ENCODE measurements around the gene PHLPP2. TPM values are rescaled to one million over a fixed set of nuclear protein-coding genes. Genes with fewer than 3 reads are reported as not detected.
"Not testable (repeated sequence)": the region's sequence is repeated elsewhere in the genome, so short reads cannot be mapped to it uniquely, and the experiment has no call there.

Gene PHLPP2
- total RNA-seq, 1 donor from 2014 or later = 14.8 TPM

DNA sequence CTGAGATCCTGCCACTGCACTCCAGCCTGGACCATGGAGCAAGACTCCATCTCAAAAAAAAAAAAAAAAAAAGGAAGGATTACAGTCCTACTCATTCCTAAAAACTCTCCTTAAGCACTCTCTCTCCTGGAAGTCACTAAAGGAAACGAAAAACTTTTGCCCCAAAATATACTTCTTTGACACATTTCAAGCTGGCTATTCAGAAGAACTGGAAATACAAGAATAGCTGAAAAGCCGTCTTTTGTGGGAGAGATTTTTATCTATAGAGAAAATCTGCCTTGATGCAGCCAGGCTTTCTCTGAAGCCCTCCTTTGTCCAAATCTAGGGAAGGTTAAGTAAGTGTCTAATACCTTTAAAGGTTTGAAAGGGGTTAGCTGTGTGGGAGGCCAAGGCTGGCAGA lies 115.4 kb downstream of the PHLPP2 start:
- DNase-seq = no peak
- intact Hi-C loops (cut with micrococcal nuclease) = no loop called here
- H3K9me3 Mint-ChIP-seq = no peaks in the 10 kb centered on the region
- H3K36me3 Mint-ChIP-seq (ENCODE audit: low read depth) = no peaks in the 10 kb centered on the region
- H3K27me3 Mint-ChIP-seq = peaks cover 4% of the 10 kb centered on the region
- no peak overlapping the region for H3K27ac Mint-ChIP-seq
- peaks cover 10% of the 10 kb centered on the region for H3K4me1 Mint-ChIP-seq
- no peak overlapping the region for H3K4me3 Mint-ChIP-seq

DNA sequence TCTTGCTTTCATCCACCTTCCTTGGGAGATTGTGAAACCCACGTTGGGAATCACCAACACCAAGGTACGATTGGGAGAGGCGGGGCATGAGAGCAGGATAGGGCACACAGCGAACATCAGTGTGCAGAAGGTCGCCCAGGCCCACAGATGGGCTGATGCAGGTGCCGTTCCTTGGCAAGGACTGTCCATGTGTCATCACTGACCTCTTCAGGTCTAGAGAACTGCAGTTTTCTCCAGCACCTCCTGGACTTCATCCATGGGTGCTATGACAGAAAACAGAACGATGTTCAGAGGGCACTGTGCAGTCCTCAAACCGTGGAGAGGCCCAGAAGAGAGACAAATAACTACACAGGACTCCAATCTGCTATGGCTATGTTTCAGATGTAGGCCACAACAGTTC lies 123.7 kb downstream of the PHLPP2 start:
- H3K27ac Mint-ChIP-seq = no peak overlapping the region
- no peak for DNase-seq
- no peak overlapping the region for H3K4me3 Mint-ChIP-seq
- H3K36me3 Mint-ChIP-seq (ENCODE audit: low read depth) = no peaks in the 10 kb centered on the region
- no peaks in the 10 kb centered on the region for H3K9me3 Mint-ChIP-seq
- H3K4me1 Mint-ChIP-seq = no peaks in the 10 kb centered on the region
- intact Hi-C loops (cut with micrococcal nuclease) = no loop called here
- peaks cover 16% of the 10 kb centered on the region for H3K27me3 Mint-ChIP-seq

DNA sequence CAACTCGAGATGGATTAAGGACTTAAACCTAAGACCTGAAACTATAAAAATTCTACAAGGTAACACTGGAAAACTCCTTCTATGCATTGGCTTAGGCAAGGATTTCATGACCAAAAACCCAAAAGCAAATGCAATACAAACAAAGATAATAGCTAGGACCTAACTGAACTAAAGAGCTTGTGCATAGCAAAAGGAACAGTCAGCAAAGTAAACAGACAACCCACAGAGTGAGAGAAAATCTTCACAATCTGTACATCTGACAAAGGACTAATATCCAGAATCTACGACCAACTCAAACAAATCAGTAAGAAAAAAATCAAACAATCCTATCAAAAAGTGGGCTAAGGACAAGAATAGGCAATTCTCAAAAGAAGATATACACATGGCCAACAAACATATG lies 126.1 kb downstream of the PHLPP2 start:
- peaks cover 18% of the 10 kb centered on the region for H3K27me3 Mint-ChIP-seq
- DNase-seq; intact Hi-C loops (cut with micrococcal nuclease); H3K27ac Mint-ChIP-seq; H3K36me3 Mint-ChIP-seq (ENCODE audit: low read depth); H3K9me3 Mint-ChIP-seq; H3K4me1 Mint-ChIP-seq; H3K4me3 Mint-ChIP-seq: not testable (repeated sequence)

- intact Hi-C loops (cut with micrococcal nuclease); DNase-seq; H3K36me3 Mint-ChIP-seq (ENCODE audit: low read depth); H3K4me3 Mint-ChIP-seq; H3K4me1 Mint-ChIP-seq; H3K27ac Mint-ChIP-seq; H3K9me3 Mint-ChIP-seq: not testable (repeated sequence)
- peaks cover 20% of the 10 kb centered on the region for H3K27me3 Mint-ChIP-seq
These were observed 129.1 kb downstream of the PHLPP2 start for GRCh38 chr16:71595340-71595826.

Other genes with a start within 250 kb of the PHLPP2 start
- 1.8 and 2.1 TPM in 2 replicates for gene ZNF19, start 235.4 kb downstream of the PHLPP2 start, total RNA-seq
- gene CHST4, start 198.3 kb downstream of the PHLPP2 start, total RNA-seq = not detected in 2 replicates
- gene TAT, start 147.6 kb downstream of the PHLPP2 start, total RNA-seq = not detected in 2 replicates
- not detected in 2 replicates for gene MARVELD3, start 98.5 kb downstream of the PHLPP2 start, total RNA-seq
- gene AP1G1, start 84.1 kb upstream of the PHLPP2 start, total RNA-seq = 98.3 and 99.5 TPM in 2 replicates
- gene ATXN1L, start 121.3 kb upstream of the PHLPP2 start, total RNA-seq = 16.7 and 19.3 TPM in 2 replicates
- gene ZNF821, start 159.5 kb upstream of the PHLPP2 start, total RNA-seq = 5.9 and 6.5 TPM in 2 replicates
- 149 and 156 TPM in 2 replicates for gene IST1, start 170.8 kb upstream of the PHLPP2 start, total RNA-seq